Transverse colon (tissue), 4 donors: ENCODE data around the gene NOX3. TPM values are rescaled to one million over a fixed set of nuclear protein-coding genes. Genes with fewer than 3 reads are reported as not detected.
A peak's percentile ranks its signal among the peaks of the same experiment; 100 is the strongest.

Experiments
- DNase-seq: peaks from one replicate; pipeline ENCODE4 v3.0.0-alpha.2; 2019
- H3K27ac ChIP-seq, 4 donors: fragments of 200-600 bp; sonication (generic); 2 replicates each; pipeline ENCODE4 v1.5.1; 2016 to 2018; ENCODE audit warnings: inconsistent platforms in 4 of 4
- H3K27me3 ChIP-seq: fragments of 200-600 bp; sonication (generic); 2 replicates; pipeline ENCODE4 v1.5.1; 2017; ENCODE audit warnings: inconsistent platforms
- H3K36me3 ChIP-seq, 4 donors: fragments of 200-600 bp; sonication (generic); 2 replicates each; pipeline ENCODE4 v1.5.1; 2017 to 2019; ENCODE audit warnings: inconsistent platforms in 4 of 4
- H3K4me1 ChIP-seq, 4 donors: fragments of 200-600 bp; sonication (generic); 2 replicates each; pipeline ENCODE4 v1.5.1; 2017 to 2020; ENCODE audit warnings: inconsistent platforms in 4 of 4
- H3K4me3 ChIP-seq, 4 donors: fragments of 200-600 bp; sonication (generic); 1 replicate in 1 of 4; 2 replicates in 3 of 4; pipeline versions ENCODE4 v1.5.1 to v1.6.1; 2017 to 2019; ENCODE audit warnings: inconsistent platforms in 4 of 4
- H3K9me3 ChIP-seq, 2 donors: fragments of 200-600 bp; sonication (generic); 2 replicates each; pipeline ENCODE4 v1.5.1; 2017 to 2019; ENCODE audit warnings: inconsistent platforms in 2 of 2
- CTCF ChIP-seq, 5 experiments: fragments of 200-600 bp in 3 of 5; fragments of 450-650 bp in 2 of 5; sonication (generic) in 3 of 5; IDR thresholded peaks; 1 replicate in 2 of 5; 2 replicates in 3 of 5; pipeline ENCODE4 v1.5.1; 2016 to 2017; ENCODE audit warnings: antibody characterized with exemption in 5 of 5, inconsistent platforms in 3 of 5, mild to moderate bottlenecking in 2 of 5, moderate library complexity in 1 of 5
- EP300 ChIP-seq: sonication (generic); formaldehyde crosslinking; IDR thresholded peaks from one replicate; pipeline ENCODE4 v1.6.1; 2017; ENCODE audit warnings: antibody characterized with exemption, low read depth
- POLR2A ChIP-seq: fragments of 450-650 bp; IDR thresholded peaks from one replicate; pipeline ENCODE4 v1.6.1; 2016; ENCODE audit warnings: antibody characterized with exemption, mild to moderate bottlenecking, moderate library complexity
- POLR2AphosphoS5 ChIP-seq, 3 donors: sonication (generic); formaldehyde crosslinking; IDR thresholded peaks; one replicate each; pipeline ENCODE4 v1.6.1; 2016; ENCODE audit warnings: antibody characterized with exemption in 3 of 3
- WGBS, 2 donors: methylation state at CpG; one replicate each; pipeline ENCODE4 v1.1.5; 2018; ENCODE audit warnings: low coverage in 1 of 2; 5-methylcytosine and 5-hydroxymethylcytosine counted together
- in situ Hi-C, 4 donors: fragments of 200-750 bp; cut with MboI; loops; one replicate each; pipeline versions ENCODE4 v1.15.0 to v1.15.1; 2017; ENCODE audit warnings: low sequenced_read_pairs in 3 of 4, low pct_ligation_motif_present in 1 of 4, low pct_unique_long_range_greater_than_20kb in 1 of 4
- intact Hi-C: fragments of 100-400 bp; cut with DNase I; formaldehyde crosslinking; loops from one replicate; pipeline ENCODE4 v1.15.1; 2023; ENCODE audit warnings: low total_unique reads
- total RNA-seq, 4 donors: library from RNA; depleted of rRNA; stranded (reverse); fragments of >200 nt; gene quantifications; one replicate each; pipeline ENCODE4 v1.1.0, GENCODE V29; 2016

The NOX3 gene
- total RNA-seq, 4 donors from 2014 or later = not detected

DNA sequence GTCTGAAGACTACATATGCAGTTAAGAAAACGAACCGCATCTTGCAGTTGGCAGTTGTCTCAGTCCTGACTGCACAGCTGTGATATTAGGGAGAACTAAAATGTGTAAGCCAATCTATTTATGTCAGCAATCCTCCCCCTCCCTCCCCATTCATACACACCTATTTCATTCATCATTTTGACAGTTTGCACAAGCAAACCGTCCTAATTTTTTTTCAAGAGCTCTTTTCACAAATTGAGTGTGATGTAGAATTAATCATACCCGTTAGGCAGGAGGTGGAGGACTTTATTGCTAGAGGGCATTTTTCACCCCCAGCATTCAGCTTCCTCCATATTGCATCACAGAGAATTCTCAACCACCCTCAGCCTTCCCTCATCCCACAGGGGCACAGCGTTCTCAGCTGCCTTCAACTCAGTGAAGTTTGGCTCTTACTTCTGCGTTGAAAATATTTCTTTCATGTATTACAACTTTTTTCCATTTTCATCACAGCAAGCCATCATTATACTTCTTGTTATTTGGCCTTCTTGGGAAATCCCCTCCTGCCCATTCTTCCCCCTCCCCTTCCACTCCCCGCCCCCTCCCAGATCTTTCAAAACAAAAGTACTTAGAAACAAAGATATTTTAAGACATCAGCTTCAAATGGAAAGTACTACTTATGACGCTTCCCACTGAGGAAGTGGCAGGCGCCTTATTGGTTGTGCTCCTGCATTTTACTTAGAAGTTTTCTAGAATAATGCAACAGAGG lies 37.5 kb downstream of the NOX3 start:
- intact Hi-C loops (no loop called here), in situ Hi-C loops (no loop called here)
- no peak for TF ChIP-seq POLR2AphosphoS5 (IDR thresholded peaks at IDR 0.05)
- TF ChIP-seq POLR2A = no peak
- TF ChIP-seq EP300 = no peak
- TF ChIP-seq CTCF (IDR thresholded peaks at IDR 0.05) = no peak
- 27 to 36% methylated on average over 9 of the region's 9 CpGs for WGBS, 2 donors
- DNase-seq = peak; percentile 14
- Histone ChIP-seq H3K4me1 (peaks cover 0 to 15% (median 3%) of the 10 kb centered on the region in 4 donors), H3K27me3 (no peaks in the 10 kb centered on the region), H3K9me3 (no peaks in the 10 kb centered on the region), H3K4me3 (no peak overlapping the region), H3K27ac (peak overlapping the region; percentile 20 to 48 (median 26)), H3K36me3 (no peaks in the 10 kb centered on the region)

DNA sequence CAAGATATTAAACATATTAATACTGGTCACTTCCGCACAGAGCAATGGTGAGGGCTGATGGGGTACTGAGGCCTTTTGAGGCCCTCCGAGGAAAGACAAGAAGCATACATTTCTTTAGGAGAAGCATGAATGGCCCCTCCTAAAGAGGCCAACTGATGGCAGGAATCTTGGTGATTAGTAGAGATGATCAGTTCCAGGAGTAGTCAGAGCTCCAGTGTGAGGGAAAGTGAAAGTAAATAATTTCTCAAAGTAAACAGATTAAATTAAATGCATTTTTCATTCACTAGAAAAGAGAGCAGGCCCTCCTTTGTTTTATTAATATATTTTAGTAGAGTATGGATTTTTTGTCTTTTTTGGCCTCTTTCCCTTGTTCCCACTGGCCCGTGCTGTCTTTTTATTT lies 38.2 kb downstream of the NOX3 start:
- Histone ChIP-seq H3K9me3 (no peaks in the 10 kb centered on the region), H3K4me1 (peaks cover 0 to 15% (median 3%) of the 10 kb centered on the region in 4 donors), H3K4me3 (no peak overlapping the region), H3K36me3 (no peaks in the 10 kb centered on the region), H3K27me3 (no peaks in the 10 kb centered on the region), H3K27ac (peak overlapping the region in 2 of 4 donors; percentile 31 to 48)
- intact Hi-C loops (no loop called here), in situ Hi-C loops (no loop called here)
- DNase-seq = no peak
- TF ChIP-seq EP300 (no peak), CTCF (IDR thresholded peaks at IDR 0.05) (no peak), POLR2AphosphoS5 (IDR thresholded peaks at IDR 0.05) (no peak), POLR2A (no peak)
- WGBS, 2 donors = 75 to 79% methylated on average over 3 of the region's 3 CpGs

DNA sequence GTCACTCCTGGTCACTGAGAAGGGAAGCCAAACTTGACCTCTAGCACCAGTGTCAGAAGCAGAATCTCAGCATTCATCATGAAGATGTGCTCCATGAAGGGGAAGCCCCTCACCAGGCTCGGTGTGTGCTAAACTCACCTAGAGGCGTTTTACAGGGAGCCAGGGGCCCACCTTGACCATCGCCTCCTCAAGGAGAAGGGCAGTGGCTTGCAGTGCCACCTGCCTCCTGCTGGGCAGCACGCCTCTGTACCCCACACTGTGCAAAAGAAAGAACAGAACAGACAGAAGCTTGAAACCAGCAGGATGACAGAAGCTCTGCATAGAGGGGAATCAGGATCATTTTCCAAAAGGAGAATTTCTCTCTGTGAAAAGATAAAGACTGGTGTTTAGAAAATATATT lies 39.7 kb downstream of the NOX3 start:
- in situ Hi-C loops = no loop called here
- Histone ChIP-seq H3K36me3 (no peaks in the 10 kb centered on the region), H3K4me3 (no peak overlapping the region), H3K9me3 (no peaks in the 10 kb centered on the region), H3K4me1 (peaks cover 0 to 15% (median 3%) of the 10 kb centered on the region in 4 donors), H3K27ac (no peak overlapping the region), H3K27me3 (no peaks in the 10 kb centered on the region)
- WGBS, 2 donors = 63 to 85% methylated on average over 2 to 4 of the region's 4 CpGs
- TF ChIP-seq POLR2AphosphoS5 (IDR thresholded peaks at IDR 0.05) (no peak), EP300 (no peak), POLR2A (no peak), CTCF (IDR thresholded peaks at IDR 0.05) (no peak)
- intact Hi-C loops = no loop called here
- DNase-seq = no peak

- Histone ChIP-seq H3K27ac (no peak overlapping the region), H3K4me1 (peaks cover 0 to 14% (median 3%) of the 10 kb centered on the region in 4 donors), H3K27me3 (no peaks in the 10 kb centered on the region), H3K36me3 (no peaks in the 10 kb centered on the region), H3K4me3 (no peak overlapping the region), H3K9me3 (no peaks in the 10 kb centered on the region)
- in situ Hi-C loops (no loop called here), intact Hi-C loops (no loop called here)
- no peak for DNase-seq
- TF ChIP-seq CTCF (IDR thresholded peaks at IDR 0.05) (no peak), POLR2AphosphoS5 (IDR thresholded peaks at IDR 0.05) (no peak), POLR2A (no peak), EP300 (no peak)
- WGBS, 2 donors = 79 to 88% methylated on average over 2 to 3 of the region's 3 CpGs
Measured at GRCh38 chr6:155414049-155414448, 41.6 kb downstream of the NOX3 start.
